Psoas muscle (tissue), 8 donors: ENCODE results near the gene RAB4B. TPM values are rescaled to one million over a fixed set of nuclear protein-coding genes. Genes with fewer than 3 reads are reported as not detected.

ENCODE experiments used
- ATAC-seq, 4 donors: fragments of 200-7000 bp; cut with Tn5 transposase; one replicate each; pipeline ENCODE4 v1.9.1; 2020; ENCODE audit warnings: moderate library complexity in 3 of 4, mild to moderate bottlenecking in 2 of 4
- DNase-seq, 2 donors: peaks; one replicate each; pipeline ENCODE4 v3.0.0-alpha.2; 2020
- H3K27ac ChIP-seq: fragments of 200-600 bp; one replicate; pipeline ENCODE4 v1.8.0; 2022
- H3K27me3 ChIP-seq, 3 donors: fragments of 200-600 bp in 1 of 3; one replicate each; pipeline versions ENCODE4 v1.6.1 to v1.8.0; 2013 to 2022; ENCODE audit warnings: low read length in 2 of 3, mild to moderate bottlenecking in 2 of 3, moderate library complexity in 1 of 3; ENCODE audit not compliant: insufficient read depth in 3 of 3
- H3K36me3 ChIP-seq, 2 donors: fragments of 200-600 bp in 1 of 2; one replicate each; pipeline versions ENCODE4 v1.6.1 to v1.8.0; 2013 to 2022; ENCODE audit warnings: low read depth in 1 of 2, mild to moderate bottlenecking in 1 of 2, moderate library complexity in 1 of 2; ENCODE audit not compliant: insufficient read depth in 1 of 2
- H3K4me1 ChIP-seq: fragments of 200-600 bp; one replicate; pipeline ENCODE4 v1.8.0; 2022
- H3K4me3 ChIP-seq: fragments of 200-600 bp; one replicate; pipeline ENCODE4 v1.8.0; 2022; ENCODE audit warnings: mild to moderate bottlenecking
- H3K9me3 ChIP-seq: fragments of 200-600 bp; one replicate; pipeline ENCODE4 v1.8.0; 2022
- WGBS, 3 donors: extraction: QIAGEN DNeasy Blood & Tissue Kit; methylation state at CpG; one replicate each; pipeline versions ENCODE4 v1.1.6 to v1.1.7; 2013; 5-methylcytosine and 5-hydroxymethylcytosine counted together
- intact Hi-C, 2 donors: fragments of 100-400 bp; cut with DNase I; formaldehyde crosslinking; loops; one replicate each; pipeline versions ENCODE4 v1.11.0 to v1.14.2; 2022
- polyA plus RNA-seq, 3 donors: library from polyadenylated mRNA; stranded (reverse); fragments of 200-250 nt; gene quantifications; one replicate each; pipeline ENCODE4 v1.2.3, GENCODE V29; 2013
- total RNA-seq, 4 donors: library from RNA; stranded (reverse); fragmentation: NEBNext Ultra II Directional in 2 of 4; extraction: Animal tissue kit (Norgen Biotek cat#: 25700) in 2 of 4; gene quantifications; one replicate each; pipeline versions ENCODE4 v1.2.1 to v1.2.4, GENCODE V29; 2021 to 2023
- TF ChIP-seq, protein P1 (sequence below): fragments of 200-600 bp; IDR thresholded peaks from one replicate; pipeline ENCODE4 v1.8.0; 2022; ENCODE audit warnings: antibody characterized with exemption
- donor health status: healthy with polysubstance abuse.
- donor health status: DM: no; HTN: no; CAD: no; lungs with moderate emphysema.
- donor health status: Bipolar disorder and iron deficiency.
- donor health status: healthy.
- donor health status: DM: yes; HTN: yes; CAD: no.
- donor health status: DM: no; HTN: no; CAD: no.
- donor health status: DM: no; HTN: no; CAD: no.
- donor health status: DM: yes; HTN: yes; CAD: no.

RAB4B gene
- total and polyA plus RNA-seq, 7 donors = 8.2 to 28.7 (median 14.5) TPM

- no peaks in the 10 kb centered on the region for H3K9me3 ChIP-seq
- no peaks in the 10 kb centered on the region for H3K27me3 ChIP-seq
- DNase-seq (no peak), ATAC-seq (no peak)
- TF ChIP-seq, protein P1, sequence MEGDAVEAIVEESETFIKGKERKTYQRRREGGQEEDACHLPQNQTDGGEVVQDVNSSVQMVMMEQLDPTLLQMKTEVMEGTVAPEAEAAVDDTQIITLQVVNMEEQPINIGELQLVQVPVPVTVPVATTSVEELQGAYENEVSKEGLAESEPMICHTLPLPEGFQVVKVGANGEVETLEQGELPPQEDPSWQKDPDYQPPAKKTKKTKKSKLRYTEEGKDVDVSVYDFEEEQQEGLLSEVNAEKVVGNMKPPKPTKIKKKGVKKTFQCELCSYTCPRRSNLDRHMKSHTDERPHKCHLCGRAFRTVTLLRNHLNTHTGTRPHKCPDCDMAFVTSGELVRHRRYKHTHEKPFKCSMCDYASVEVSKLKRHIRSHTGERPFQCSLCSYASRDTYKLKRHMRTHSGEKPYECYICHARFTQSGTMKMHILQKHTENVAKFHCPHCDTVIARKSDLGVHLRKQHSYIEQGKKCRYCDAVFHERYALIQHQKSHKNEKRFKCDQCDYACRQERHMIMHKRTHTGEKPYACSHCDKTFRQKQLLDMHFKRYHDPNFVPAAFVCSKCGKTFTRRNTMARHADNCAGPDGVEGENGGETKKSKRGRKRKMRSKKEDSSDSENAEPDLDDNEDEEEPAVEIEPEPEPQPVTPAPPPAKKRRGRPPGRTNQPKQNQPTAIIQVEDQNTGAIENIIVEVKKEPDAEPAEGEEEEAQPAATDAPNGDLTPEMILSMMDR = no peak
- peak overlapping the region; percentile 64 for H3K27ac ChIP-seq
- peaks cover 66% of the 10 kb centered on the region for H3K4me1 ChIP-seq
- intact Hi-C loops = loop anchor here (5.0 to 10.0 kb wide), 2 partner anchors 137 to 139 kb away; no protein-coding TSS in a partner anchor
- H3K4me3 ChIP-seq = peak overlapping the region; percentile 95
- 45 to 56% (median 48%) methylated on average over 12 to 13 of the region's 13 CpGs for WGBS, 3 donors
- H3K36me3 ChIP-seq = peaks cover 0 to 23% of the 10 kb centered on the region in 2 donors
Observed at GRCh38 chr19:40801426-40802299, 23.6 kb downstream of the RAB4B start.

DNA sequence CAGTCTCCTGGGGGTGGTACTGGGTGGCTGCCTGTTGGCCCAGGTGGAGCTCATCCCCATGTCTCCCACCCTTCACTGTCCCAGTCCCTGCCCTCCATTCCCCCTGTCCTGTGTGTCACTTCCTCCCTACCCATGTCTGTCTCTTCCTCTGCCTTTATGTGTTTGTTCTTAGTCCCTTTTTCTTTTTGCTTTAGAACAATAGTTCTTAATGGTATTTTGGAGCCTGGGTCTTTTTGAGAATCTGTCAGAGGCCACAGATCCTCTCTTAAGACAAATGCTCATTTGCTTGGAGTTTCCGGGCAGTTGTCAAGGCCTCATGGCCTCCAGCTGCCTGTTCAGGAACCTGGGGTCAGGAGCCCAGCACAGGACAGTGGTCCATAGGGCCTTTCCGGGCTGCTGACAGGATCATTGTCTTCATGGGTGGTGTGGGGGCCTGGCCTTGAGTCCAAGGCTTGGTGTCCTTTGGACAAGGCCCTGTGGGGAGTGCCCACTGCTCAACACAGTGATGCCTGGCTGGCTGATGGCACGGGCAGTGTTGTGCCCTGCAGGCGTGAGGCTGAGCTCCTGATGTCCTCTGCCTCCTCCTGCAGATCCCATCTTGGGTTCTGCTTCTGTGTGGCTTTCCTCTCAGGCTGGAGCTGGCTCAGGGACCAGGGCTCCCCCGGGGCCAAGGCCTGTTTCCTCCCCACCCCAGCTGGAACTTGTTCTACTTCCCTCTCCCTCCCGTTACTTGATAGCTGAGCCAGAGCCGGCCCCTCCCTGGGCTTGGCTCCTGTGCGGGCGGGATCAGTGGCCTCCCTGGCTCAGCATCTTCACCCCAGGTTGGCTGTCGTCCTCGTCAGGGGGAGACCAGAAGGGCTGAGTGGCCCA is 24.5 kb downstream of the RAB4B start:
- 8 to 18% (median 8%) methylated on average over 11 of the region's 11 CpGs for WGBS, 3 donors

GRCh38 chr19:40803170-40803856 is 25.3 kb downstream of the RAB4B start:
- DNase-seq (no peak), ATAC-seq (no peak)
- Histone ChIP-seq H3K36me3 (peaks cover 0 to 40% of the 10 kb centered on the region in 2 donors), H3K4me1 (peaks cover 66% of the 10 kb centered on the region), H3K9me3 (no peaks in the 10 kb centered on the region), H3K4me3 (peak overlapping the region; percentile 53), H3K27ac (peak overlapping the region; percentile 64), H3K27me3 (no peaks in the 10 kb centered on the region)
- intact Hi-C loops = loop anchor here (5.0 to 10.0 kb wide), 2 partner anchors 139 to 141 kb away; no protein-coding TSS in a partner anchor
- TF ChIP-seq, protein P1 = no peak
- 29 to 49% (median 41%) methylated on average over 9 of the region's 9 CpGs for WGBS, 3 donors

More for the DNA sequence above, 24.5 kb downstream of the RAB4B start:
- DNase-seq (peak; percentile 66 to 88), ATAC-seq (peak in 2 of 4 donors; percentile 21 to 30)
- Histone ChIP-seq H3K4me3 (peak overlapping the region; percentile 53), H3K9me3 (no peaks in the 10 kb centered on the region), H3K27ac (peak overlapping the region; percentile 64), H3K27me3 (no peaks in the 10 kb centered on the region), H3K36me3 (peaks cover 0 to 32% of the 10 kb centered on the region in 2 donors), H3K4me1 (peaks cover 66% of the 10 kb centered on the region)
- TF ChIP-seq, protein P1 = no peak
- intact Hi-C loops = loop anchor here (5.0 to 10.0 kb wide), 2 partner anchors 138 to 140 kb away; no protein-coding TSS in a partner anchor
